Osteoblast (primary cell): ENCODE measurements around the gene EGLN1. TPM values are rescaled to one million over a fixed set of nuclear protein-coding genes. Genes with fewer than 3 reads are reported as not detected.

Experiments used
- DNase-seq: peaks from one replicate; pipeline ENCODE4 v3.0.0; 2011; ENCODE audit warnings: low spot score, mixed read lengths; ENCODE audit not compliant: insufficient read length; ENCODE audit errors: missing footprints
- H2AFZ ChIP-seq: 2 replicates; pipeline ENCODE4 v1.6.0; 2011; ENCODE audit warnings: mild to moderate bottlenecking, low read length
- H3K27ac ChIP-seq: 2 replicates; pipeline ENCODE4 v1.5.1; 2011; ENCODE audit warnings: mild to moderate bottlenecking, low read depth, low read length, moderate library complexity
- H3K27me3 ChIP-seq: 2 replicates; pipeline ENCODE4 v1.6.0; 2012; ENCODE audit warnings: mild to moderate bottlenecking, control low read depth, inconsistent platforms, low read length, moderate library complexity; ENCODE audit not compliant: insufficient read depth
- H3K36me3 ChIP-seq: 2 replicates; pipeline ENCODE4 v1.5.1; 2011; ENCODE audit warnings: mild to moderate bottlenecking, low read length, control low read depth, moderate library complexity; ENCODE audit not compliant: insufficient read depth
- H3K4me1 ChIP-seq: 2 replicates; pipeline ENCODE4 v1.5.1; 2011; ENCODE audit warnings: mild to moderate bottlenecking, low read length, control low read depth, moderate library complexity; ENCODE audit not compliant: insufficient read depth
- H3K4me2 ChIP-seq: 2 replicates; pipeline ENCODE4 v1.6.0; 2011; ENCODE audit warnings: mild to moderate bottlenecking, low read length; ENCODE audit not compliant: insufficient read depth
- H3K4me3 ChIP-seq: fragments of 200-600 bp; sonication (generic); 3 replicates; pipeline ENCODE4 v1.5.1; 2012; ENCODE audit warnings: mild to moderate bottlenecking, low read length, inconsistent platforms; ENCODE audit not compliant: insufficient read depth
- H3K79me2 ChIP-seq: 2 replicates; pipeline ENCODE4 v1.6.0; 2012; ENCODE audit warnings: mild to moderate bottlenecking, low read length, control low read depth, inconsistent platforms; ENCODE audit not compliant: insufficient read depth
- H3K9me3 ChIP-seq: 2 replicates; pipeline ENCODE4 v1.5.1; 2011; ENCODE audit warnings: low read depth, low read length, control low read depth
- H4K20me1 ChIP-seq: 2 replicates; pipeline ENCODE4 v1.6.0; 2012; ENCODE audit warnings: mild to moderate bottlenecking, low read length, control low read depth; ENCODE audit not compliant: insufficient read depth
- CTCF ChIP-seq: IDR thresholded peaks from 2 replicates; pipeline ENCODE4 v1.5.1; 2011; ENCODE audit warnings: mild to moderate bottlenecking, low read depth, low read length, moderate library complexity; ENCODE audit errors: extremely low read depth
- total RNA-seq: library from RNA; depleted of rRNA; stranded (reverse); fragments of >200 nt; gene quantifications from 2 replicates; pipeline ENCODE4 v1.2.3, GENCODE V29; 2012

Gene EGLN1
- total RNA-seq, 1 donor, result 52.5 TPM

- TF ChIP-seq CTCF, result no peak
- Histone ChIP-seq H2AFZ (no peak overlapping the region), H3K36me3 (no peaks in the 10 kb centered on the region), H3K4me3 (no peak overlapping the region), H3K4me2 (no peak overlapping the region), H3K27me3 (no peaks in the 10 kb centered on the region), H3K79me2 (no peaks in the 10 kb centered on the region), H3K27ac (no peak overlapping the region), H3K9me3 (no peaks in the 10 kb centered on the region), H4K20me1 (no peaks in the 10 kb centered on the region), H3K4me1 (no peaks in the 10 kb centered on the region)
- DNase-seq, result no peak
These were observed 103.0 kb downstream of the EGLN1 start for GRCh38 chr1:231319080-231319479.

- no peaks in the 10 kb centered on the region for H4K20me1 ChIP-seq
- no peak for TF ChIP-seq CTCF
- no peaks in the 10 kb centered on the region for H3K4me1 ChIP-seq
- no peak overlapping the region for H3K4me3 ChIP-seq
- no peaks in the 10 kb centered on the region for H3K9me3 ChIP-seq
- no peaks in the 10 kb centered on the region for H3K27me3 ChIP-seq
- H2AFZ ChIP-seq, result no peak overlapping the region
- H3K79me2 ChIP-seq, result no peaks in the 10 kb centered on the region
- no peak overlapping the region for H3K4me2 ChIP-seq
- no peak overlapping the region for H3K27ac ChIP-seq
- no peaks in the 10 kb centered on the region for H3K36me3 ChIP-seq
- DNase-seq, result no peak
These were observed 103.5 kb downstream of the EGLN1 start for GRCh38 chr1:231318568-231318967.

- H3K4me1 ChIP-seq, result no peaks in the 10 kb centered on the region
- no peaks in the 10 kb centered on the region for H3K9me3 ChIP-seq
- H4K20me1 ChIP-seq, result no peaks in the 10 kb centered on the region
- no peak overlapping the region for H3K4me2 ChIP-seq
- no peaks in the 10 kb centered on the region for H3K36me3 ChIP-seq
- no peaks in the 10 kb centered on the region for H3K27me3 ChIP-seq
- no peak overlapping the region for H2AFZ ChIP-seq
- no peak overlapping the region for H3K4me3 ChIP-seq
- TF ChIP-seq CTCF, result no peak
- H3K79me2 ChIP-seq, result no peaks in the 10 kb centered on the region
- no peak overlapping the region for H3K27ac ChIP-seq
- DNase-seq, result no peak
These were observed 104.1 kb downstream of the EGLN1 start for GRCh38 chr1:231318015-231318355.

GRCh38 chr1:231317306-231318014, 104.6 kb downstream of the EGLN1 start:
- H3K27ac ChIP-seq, result no peak overlapping the region

More at GRCh38 chr1:231317306-231318014, 104.6 kb downstream of the EGLN1 start:
- H2AFZ ChIP-seq, result no peak overlapping the region
- no peaks in the 10 kb centered on the region for H3K27me3 ChIP-seq
- no peak for DNase-seq
- H3K4me3 ChIP-seq, result no peak overlapping the region
- TF ChIP-seq CTCF, result no peak
- no peak overlapping the region for H3K4me2 ChIP-seq
- H3K9me3 ChIP-seq, result no peaks in the 10 kb centered on the region
- no peaks in the 10 kb centered on the region for H3K79me2 ChIP-seq
- H4K20me1 ChIP-seq, result no peaks in the 10 kb centered on the region
- H3K4me1 ChIP-seq, result no peaks in the 10 kb centered on the region
- H3K36me3 ChIP-seq, result no peaks in the 10 kb centered on the region
